ENCODE data around the gene KLHL25.
"Not testable (repeated sequence)": the region's sequence is repeated elsewhere in the genome, so short reads cannot be mapped to it uniquely, and the experiment has no call there.

The KLHL25 gene, protein sequence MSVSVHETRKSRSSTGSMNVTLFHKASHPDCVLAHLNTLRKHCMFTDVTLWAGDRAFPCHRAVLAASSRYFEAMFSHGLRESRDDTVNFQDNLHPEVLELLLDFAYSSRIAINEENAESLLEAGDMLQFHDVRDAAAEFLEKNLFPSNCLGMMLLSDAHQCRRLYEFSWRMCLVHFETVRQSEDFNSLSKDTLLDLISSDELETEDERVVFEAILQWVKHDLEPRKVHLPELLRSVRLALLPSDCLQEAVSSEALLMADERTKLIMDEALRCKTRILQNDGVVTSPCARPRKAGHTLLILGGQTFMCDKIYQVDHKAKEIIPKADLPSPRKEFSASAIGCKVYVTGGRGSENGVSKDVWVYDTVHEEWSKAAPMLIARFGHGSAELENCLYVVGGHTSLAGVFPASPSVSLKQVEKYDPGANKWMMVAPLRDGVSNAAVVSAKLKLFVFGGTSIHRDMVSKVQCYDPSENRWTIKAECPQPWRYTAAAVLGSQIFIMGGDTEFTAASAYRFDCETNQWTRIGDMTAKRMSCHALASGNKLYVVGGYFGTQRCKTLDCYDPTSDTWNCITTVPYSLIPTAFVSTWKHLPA

DNA sequence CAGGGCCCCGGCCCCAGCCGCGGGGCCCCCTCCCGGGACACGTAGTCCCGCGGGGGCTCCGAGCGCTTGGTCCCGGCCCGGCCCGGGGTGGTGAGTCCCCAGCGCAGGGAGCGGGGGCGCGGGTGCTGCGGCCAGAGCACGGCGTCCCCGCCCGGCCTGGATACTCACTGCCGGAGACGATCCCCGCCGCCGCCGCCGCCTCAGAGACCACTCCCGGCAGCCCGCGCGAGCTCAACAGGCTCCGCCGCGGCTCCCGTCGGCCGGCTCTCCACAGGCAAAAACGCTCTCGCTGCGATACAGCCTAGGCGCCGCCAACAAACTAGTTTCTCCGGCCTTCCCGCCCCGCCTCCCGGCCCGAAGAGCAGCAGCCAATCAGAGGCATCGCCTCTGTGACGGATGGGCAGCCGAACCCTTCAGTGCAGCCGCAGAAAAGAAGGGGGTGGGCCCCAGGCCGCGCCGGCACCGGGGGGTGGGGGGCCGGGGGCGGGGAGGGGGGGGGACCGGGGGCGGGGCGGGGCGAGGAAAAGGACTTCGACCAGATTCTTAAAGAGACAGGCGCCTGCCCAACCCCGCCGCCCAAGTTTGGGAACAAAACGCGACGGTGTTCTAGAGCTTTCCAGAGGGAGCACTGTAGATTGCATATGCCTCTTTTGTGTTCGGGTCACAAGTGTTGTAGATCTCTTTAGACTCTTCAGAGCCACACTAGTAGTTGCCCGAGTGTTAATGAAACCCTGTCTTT is at the start of gene KLHL25:
Gene KLHL25 (minus strand): TSS at position 328 of the 739 bp plus-strand sequence. CDS start 25,115 bp downstream, outside the sequence.
- peak; percentile 87 for DNase-seq (ENCODE audit: low read depth)

DNA sequence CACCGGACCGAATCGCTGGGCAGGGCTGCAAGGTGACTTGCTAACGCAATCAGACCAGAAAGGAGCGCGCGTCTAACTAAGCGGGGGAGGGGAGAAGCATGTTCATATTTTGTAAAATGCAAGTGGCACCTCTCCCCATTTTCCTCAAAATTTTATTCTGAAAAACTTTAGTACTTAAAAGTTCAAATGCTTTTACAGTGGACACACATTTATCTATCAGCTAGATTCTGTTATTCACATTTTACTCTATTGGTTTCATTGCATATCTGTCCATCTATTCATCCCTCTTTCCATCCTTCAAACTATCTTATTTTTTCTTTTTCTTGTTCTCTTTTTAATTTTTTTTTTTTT is 46.1 kb upstream of the KLHL25 start:
- no peak for DNase-seq (ENCODE audit: low read depth)

DNA sequence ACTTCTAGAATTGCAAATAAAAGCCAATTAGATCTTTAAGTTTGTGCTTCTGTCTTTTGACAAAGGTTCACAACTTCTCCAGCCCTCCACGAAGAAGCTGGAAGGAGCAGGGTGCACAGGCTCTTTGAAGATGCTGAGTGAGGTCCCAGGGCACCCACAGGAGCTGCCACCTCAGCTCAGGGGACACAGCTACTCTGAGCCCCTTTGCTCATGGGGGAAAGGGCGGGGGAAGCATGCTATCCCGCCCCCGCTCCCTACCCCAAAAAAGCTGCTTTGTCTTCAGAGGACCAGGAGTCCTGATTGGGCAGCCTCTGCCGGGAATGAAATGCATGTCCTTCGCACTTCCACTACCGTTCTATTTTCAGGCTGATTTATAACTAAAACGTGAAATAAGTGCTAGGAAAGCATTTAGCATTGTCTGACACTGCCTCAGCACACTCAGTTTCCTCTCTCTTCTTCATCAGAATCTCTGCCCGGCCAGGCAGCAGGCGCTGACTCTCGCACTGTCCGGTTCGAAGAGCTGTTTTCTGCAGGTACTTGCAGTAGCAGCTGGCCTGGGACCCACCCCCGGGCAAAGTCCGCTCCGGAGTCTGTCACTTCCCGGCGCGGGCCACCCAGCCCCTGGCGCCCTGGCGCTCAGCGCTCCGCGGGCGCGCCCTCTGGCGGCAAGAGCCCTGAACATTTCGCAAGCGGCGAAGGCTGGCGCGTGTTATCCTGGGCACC is 45.5 kb upstream of the KLHL25 start:
- DNase-seq (ENCODE audit: low read depth): peak; percentile 75

DNA sequence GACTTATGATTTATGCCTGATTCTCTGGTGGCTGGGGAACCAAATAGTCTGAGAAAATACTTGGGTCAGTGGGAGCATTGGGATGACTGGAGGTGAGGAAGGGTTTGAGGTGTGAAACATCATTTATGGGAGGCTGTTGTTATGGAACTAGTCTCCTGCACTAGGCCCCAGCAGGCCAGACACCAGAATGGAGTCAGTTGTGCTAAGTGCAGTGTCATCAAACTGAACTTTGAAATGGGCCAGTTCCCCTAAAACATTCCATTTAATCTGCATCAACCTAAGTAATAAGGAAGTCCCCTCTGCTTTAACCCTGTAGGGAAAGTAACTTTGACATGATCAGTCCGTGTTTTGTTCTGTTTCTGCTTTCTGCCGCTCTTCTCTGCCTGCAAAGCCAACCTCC is 44.9 kb upstream of the KLHL25 start:
- no peak for DNase-seq (ENCODE audit: low read depth)

DNA sequence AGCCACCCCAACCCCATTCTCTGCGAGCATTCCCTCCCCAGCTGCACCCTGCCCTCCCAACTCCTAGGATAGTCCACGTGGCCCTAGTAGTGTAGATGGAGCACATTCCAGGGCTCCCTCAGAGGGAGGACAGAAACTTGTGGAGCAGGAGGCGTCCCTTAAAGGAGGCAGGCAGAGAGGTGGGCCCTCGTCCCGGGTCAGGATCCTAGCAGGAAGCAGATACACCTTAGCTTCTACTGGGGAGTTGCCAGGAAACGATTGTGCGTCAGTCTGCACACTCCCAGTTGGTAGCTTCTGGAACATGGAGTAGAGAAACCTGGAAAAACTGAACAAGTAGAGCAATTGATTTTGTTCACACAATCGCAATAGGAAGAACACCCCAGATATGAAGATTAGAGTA is 43.9 kb upstream of the KLHL25 start:
- no peak for DNase-seq (ENCODE audit: low read depth)

DNA sequence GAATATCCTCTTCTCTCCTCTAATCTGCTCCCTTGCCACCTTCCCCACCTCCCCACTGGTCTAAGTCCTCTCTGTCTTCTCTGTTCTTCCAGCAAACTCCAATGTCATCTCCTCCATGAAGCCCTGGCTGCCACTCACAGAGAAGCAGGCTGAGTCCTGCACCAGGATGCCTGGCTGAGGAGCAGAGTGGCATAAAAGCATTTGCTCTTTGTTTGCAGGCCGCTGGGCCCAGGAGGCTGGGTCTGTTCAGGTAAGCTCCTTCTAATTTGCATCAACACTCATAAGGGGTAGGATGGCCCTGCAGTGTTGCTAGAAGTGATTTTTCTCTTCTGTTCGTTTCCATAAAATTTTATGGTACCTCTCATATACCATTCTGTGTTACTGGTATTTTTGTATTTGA is 43.2 kb upstream of the KLHL25 start:
- no peak for DNase-seq (ENCODE audit: low read depth)

DNA sequence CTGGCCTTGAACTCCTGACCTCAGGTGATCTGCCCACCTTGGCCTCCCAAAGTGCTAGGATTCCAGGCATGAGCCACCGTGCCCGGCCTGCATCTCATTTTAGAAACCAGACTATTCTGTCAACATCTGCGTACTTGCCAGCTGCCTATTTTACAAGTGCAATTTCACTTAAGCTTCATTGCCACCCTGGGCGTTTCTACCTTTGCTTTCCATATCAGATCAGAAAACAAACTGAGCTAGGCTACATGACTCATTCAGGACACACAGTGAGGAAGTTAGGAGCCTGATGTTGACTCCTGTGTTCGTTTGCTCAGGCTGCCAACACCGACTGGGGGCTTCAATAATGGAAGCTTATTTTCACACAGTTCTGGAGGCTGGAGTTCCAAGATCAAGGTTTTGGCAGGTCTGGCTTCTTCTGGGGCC is 42.3 kb upstream of the KLHL25 start:
- no peak for DNase-seq (ENCODE audit: low read depth)

DNA sequence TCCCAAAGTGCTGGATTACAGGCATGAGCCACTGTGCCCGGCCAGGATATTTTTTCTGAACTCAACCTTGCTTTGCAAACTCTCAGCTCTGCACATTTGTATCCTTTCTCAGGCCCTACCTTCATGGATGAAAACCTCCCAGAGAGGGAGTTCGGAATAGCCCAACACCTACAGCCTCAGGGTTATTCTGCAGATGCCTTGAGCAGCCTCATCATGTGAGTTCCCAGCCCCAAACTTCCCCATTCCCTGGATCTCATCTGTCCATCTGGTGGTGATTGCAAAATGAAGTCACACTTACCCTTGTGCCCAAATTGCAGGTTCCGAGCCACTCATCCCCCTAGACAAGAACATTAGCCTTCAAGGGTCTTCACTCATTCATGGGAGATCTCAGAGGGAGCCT is 39.9 kb upstream of the KLHL25 start:
- DNase-seq (ENCODE audit: low read depth): no peak

DNA sequence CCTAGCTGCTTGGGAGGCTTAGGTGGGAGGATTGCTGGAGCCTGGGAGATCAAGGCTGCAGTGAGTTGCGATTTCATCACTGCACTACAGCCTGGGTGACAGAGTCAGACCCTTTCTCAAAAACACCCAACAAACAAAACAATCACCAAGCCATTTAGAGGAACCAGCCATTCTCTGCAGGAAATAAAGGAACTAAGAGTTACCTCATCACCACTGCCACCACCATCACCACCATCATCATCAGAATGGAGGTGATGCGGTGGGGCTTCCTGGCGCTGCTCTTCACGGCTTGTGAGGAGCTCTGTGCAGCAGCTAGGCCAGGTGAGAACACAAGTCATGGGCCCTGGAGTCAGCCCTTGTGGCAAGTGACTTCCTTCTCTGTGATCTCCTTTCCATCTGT is 37.7 kb upstream of the KLHL25 start:
- DNase-seq (ENCODE audit: low read depth): no peak

DNA sequence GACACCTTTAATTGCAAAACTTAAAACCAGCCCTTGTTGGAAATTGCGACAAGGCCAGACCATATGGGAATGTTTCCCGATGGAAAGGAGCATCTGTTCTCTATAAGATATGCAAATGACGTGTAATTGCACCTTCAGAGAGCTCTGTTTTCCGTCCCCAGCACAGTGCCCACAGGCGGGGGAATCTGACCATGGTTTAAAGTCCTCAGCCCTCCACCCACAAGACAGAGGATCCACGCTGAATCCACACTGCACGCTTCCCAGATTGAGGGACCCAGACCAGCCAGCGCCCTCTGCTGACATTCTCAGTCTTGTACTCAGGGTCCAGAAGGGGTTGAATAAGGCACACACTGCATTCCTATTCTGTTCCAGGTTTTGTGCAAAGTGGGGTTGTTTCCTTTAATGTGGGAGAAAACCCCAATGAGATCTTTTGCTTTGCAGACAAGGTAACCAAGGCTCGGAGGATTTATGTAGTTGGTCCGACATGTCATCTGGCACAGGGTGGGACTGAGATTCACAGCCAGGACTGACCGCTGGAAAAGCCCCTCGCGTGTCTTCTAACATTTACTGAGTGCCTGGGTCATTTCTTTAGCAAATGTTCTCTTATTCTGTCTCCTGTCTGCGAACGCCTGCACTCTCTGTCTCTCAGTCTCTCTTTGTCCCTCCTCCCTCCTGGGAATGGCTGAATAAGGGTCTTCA is 36.8 kb upstream of the KLHL25 start:
- peak; percentile 15 for DNase-seq (ENCODE audit: low read depth)

DNA sequence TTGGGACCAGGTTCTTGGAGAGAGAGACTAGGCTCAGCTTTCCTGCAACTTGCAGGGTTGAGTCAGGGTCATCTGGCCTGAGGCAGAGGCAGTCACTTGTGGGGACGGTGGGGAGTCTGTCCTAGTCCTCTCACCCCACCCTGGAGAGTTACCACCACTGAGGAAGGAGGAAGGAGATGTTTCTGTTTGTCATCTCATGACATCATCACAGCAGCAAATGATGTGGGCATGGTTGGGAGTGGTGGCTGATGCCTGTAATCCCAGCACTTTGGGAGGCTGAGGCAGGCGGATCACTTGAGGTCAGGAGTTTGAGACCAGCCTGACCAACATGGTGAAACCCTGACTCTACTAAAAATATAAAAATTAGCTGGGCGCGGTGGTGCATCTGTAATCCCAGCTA is 35.0 kb upstream of the KLHL25 start:
- not testable (repeated sequence) for DNase-seq (ENCODE audit: low read depth)

DNA sequence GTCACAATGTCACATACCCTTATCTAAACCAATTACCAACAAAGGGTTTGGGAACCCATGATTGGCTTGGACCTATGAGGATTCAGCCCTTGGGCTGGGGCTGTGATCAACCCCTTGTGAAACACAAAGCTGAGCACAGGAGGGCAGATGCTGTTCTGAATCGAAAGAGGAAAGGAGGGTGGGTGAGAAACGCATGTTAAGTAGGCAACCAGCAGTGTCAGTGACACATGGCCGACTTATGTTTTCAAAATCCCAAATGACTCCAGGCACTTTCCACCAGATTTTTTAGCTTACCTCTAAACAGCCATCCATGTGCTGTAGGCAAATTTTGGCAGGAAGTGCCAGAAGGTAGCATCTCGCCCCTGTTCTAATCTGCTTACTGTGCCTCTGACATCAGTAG is 34.1 kb upstream of the KLHL25 start:
- DNase-seq (ENCODE audit: low read depth): no peak

DNA sequence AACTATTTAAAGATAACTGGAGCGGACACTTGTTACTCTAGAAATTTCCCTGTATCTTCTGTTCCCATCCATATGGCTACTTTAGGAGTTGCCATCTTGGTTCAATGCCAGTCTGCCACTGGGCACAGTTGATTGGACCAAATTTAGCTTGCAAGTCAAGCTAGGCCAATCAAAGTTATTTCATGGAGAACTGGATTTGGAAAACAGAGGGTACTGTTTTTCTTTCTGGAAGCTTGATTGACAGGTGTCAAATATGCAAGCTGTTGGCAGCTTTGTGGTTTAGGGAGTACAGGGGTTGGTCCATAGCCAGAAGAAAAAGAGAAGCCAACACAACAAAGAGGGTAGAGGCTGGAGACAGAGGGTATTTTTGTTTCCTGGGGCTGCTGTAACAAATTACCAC is 33.4 kb upstream of the KLHL25 start:
- no peak for DNase-seq (ENCODE audit: low read depth)

DNA sequence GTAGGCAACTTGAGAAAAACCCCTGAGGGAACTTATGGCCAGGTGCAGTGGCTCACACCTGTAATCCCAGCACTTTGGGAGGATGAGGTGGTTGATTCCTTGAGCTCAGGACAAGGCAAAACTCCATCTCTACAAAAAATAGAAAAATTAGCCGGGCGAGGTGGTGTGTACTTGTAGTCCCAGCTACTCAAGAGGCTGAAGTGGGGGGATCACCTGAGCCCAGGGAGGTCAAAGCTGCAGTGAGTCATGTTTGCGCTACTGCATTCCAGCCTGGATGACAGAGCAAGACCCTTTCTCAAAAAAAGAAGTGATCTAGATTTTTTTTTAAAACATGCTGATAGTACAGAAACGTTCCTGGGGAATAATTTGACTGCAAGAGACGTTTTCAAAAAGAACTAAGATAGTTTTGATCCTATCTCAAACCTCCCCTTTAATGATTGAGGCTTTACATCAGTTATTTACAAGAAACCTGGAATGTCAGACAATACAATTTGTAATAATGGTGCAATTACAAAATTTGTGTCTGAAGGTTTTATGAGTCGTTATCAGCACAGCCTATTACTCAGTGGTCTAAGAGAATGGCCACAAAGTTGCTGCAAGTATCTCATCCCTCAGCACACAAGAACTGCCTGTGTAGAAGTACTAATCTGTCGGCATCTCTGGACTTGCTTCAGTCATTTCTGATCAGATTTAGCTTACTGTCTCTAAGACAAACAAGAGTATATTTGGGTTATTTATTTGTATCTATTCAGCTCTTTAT is 32.2 kb upstream of the KLHL25 start:
- no peak for DNase-seq (ENCODE audit: low read depth)

DNA sequence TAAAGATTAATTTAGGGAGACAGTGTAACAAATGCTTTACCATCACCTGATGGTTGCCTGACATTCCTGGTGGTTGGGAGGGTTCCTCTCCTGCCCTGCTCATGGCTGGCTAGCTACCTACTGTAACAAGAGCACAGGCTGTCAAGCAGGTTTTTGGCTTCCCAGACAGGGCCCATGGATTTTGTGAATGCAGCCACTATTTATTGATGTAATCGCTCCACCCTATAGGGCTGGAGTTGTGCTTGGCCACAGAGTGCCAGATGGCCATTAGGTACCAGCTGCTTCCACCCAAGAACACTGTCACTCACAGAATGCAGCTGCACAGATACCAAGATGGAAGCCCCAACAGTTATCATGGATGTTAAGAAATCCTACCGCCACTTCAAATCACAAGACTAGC is 31.0 kb upstream of the KLHL25 start:
- DNase-seq (ENCODE audit: low read depth): no peak

DNA sequence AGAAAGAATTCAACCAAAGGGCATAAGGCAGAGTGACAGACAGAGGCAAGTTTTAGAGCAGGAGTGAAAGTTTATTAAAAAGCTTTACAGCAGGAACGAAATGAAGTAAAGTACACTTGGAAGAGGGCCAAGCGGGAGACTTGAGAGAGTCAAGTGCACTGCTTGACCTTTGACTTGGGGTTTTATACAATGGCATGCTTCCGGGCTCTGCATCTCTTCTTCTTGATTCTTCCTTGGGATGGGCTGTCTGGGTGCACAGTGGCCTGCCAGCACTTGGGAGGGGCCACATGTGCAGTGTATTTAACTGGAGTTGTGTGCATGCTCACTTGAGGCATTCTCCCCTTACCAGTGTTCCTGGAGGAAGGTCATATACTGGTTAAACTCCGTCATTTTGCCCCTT is 30.4 kb upstream of the KLHL25 start:
- DNase-seq (ENCODE audit: low read depth): no peak

DNA sequence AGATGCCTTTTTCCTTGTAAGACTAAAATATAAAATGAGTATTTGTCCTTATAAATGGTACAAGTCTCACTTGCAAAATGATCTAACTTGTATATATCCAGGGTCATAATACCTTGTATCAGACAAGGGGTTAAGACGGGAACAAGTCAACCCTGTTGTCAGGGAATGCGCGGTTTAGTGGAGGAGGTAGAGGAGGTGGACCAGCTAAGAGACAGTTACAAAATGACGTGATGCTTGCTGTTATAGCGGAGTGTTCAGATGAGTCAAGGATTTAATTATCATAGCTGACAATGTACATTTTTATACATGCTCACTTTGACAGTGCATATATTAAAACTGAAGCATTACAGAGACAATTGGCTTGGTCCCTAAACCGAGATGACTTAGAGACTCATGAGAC is 26.8 kb upstream of the KLHL25 start:
- DNase-seq (ENCODE audit: low read depth): no peak

DNA sequence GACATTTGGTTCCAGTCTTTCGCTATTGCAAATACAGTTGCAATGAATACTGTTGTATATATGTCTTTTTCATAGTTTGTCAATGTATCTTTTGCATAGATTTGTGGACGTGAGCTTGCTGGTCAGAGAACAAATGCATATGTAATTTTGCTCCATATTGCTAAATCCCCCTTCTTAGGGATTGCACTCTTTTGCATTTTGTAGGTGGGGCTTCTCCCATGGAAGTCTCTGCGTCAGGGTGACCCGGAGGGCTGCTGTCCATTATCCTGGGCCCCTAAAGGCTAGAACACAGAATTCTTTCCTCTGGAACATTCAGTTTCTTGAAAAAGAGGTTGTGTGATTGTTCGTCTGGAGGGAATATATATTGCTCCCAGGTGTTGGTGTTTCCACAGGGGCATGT is 25.2 kb upstream of the KLHL25 start:
- DNase-seq (ENCODE audit: low read depth): no peak

DNA sequence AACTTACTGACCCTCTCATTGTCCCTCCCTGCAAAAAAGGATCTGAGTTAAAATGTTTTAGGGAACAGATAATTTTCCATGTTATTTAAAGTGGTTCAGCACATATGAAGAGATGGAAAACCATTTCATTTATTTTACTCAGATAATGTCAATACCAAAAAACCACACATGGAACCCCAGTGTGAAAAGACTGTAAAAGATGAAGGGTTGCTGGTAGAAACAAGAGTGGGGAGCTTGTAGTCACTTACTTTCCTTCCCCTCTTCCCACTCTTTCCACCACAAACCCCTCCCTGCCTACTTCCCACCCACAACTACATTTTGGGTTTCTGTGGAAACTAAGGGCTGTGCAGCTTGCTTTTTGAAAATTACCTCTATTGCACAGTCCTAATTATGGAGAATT is 18.5 kb upstream of the KLHL25 start:
- no peak for DNase-seq (ENCODE audit: low read depth)

DNA sequence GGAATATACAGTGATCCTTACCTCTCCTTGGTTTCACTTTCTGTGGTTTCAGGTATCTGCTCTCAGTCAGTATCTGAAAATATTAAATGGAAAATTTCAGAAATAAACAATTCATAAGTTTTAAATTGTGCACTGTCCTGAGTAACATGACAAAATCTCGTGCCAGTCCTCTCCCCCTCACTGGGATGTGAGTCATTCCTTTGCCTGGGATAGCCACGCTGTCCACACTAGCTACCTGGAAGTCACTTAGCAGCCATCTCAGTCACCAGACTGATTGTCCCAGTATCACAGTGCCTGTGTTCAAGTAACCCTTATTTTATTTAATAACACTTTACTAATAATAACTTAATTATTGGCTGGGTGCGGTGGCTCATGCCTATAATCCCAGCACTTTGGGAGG is 15.3 kb upstream of the KLHL25 start:
- no peak for DNase-seq (ENCODE audit: low read depth)

DNA sequence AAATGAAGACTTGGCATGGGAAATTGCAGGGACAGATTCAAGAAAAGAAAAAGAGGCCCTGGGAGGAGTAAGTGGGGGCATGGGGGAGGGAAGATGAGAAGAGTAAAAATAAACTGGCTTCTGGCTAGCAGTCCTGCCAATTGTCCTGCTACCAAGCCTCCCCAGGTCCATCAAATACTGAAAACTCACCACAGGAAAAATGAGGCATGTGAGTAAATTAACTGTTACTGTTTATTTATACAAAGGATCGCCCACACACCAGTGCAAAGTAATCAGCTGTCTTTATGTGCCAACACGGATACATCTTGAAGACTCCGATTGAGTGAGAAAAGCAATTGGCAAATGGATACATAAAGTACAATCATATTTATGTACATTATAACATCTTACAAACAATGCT is 10.7 kb upstream of the KLHL25 start:
- DNase-seq (ENCODE audit: low read depth): no peak

Measured in activated T-cell treated with anti-CD3 and anti-CD28 coated beads for 1 hour (primary cell).